GM12873 (cell line): ENCODE measurements around the gene PSMB5.

Source experiments
- TF ChIP-seq, protein P1 (sequence below): IDR thresholded peaks from 2 replicates; pipeline ENCODE4 v1.5.1; 2012; ENCODE audit warnings: low read depth, mild to moderate bottlenecking, moderate library complexity, low read length, control low read depth; ENCODE audit not compliant: insufficient read depth; ENCODE audit errors: missing control alignments

PSMB5 gene

GRCh38 chr14:23071921-23072539 lies 37.3 kb upstream of the PSMB5 start:
- TF ChIP-seq, protein P1, sequence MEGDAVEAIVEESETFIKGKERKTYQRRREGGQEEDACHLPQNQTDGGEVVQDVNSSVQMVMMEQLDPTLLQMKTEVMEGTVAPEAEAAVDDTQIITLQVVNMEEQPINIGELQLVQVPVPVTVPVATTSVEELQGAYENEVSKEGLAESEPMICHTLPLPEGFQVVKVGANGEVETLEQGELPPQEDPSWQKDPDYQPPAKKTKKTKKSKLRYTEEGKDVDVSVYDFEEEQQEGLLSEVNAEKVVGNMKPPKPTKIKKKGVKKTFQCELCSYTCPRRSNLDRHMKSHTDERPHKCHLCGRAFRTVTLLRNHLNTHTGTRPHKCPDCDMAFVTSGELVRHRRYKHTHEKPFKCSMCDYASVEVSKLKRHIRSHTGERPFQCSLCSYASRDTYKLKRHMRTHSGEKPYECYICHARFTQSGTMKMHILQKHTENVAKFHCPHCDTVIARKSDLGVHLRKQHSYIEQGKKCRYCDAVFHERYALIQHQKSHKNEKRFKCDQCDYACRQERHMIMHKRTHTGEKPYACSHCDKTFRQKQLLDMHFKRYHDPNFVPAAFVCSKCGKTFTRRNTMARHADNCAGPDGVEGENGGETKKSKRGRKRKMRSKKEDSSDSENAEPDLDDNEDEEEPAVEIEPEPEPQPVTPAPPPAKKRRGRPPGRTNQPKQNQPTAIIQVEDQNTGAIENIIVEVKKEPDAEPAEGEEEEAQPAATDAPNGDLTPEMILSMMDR = no peak

GRCh38 chr14:23071244-23071920 lies 36.7 kb upstream of the PSMB5 start:
- TF ChIP-seq, protein P1 = no peak

- TF ChIP-seq, protein P1 = no peak
Measured at GRCh38 chr14:23070262-23071129, 35.8 kb upstream of the PSMB5 start.

DNA sequence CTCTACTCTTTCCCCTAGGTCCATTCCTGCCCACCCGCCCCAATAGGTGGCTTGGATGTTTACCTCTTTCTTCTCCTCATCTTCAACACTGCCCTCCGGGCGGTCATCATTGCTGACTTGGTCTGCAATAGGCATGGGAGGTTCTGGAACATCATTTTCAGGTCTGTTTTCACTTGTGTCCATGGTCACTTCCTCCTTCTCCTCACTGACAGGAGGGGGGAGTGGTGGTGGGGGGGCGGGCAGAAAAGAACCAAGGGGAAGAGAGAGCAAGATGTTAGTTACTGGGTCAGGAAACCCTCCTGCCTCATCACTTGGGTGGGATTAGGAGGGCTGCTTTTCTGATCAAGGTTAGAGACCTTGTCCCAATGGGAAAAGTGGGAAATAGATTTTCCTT lies 34.7 kb upstream of the PSMB5 start:
- TF ChIP-seq, protein P1 = no peak

DNA sequence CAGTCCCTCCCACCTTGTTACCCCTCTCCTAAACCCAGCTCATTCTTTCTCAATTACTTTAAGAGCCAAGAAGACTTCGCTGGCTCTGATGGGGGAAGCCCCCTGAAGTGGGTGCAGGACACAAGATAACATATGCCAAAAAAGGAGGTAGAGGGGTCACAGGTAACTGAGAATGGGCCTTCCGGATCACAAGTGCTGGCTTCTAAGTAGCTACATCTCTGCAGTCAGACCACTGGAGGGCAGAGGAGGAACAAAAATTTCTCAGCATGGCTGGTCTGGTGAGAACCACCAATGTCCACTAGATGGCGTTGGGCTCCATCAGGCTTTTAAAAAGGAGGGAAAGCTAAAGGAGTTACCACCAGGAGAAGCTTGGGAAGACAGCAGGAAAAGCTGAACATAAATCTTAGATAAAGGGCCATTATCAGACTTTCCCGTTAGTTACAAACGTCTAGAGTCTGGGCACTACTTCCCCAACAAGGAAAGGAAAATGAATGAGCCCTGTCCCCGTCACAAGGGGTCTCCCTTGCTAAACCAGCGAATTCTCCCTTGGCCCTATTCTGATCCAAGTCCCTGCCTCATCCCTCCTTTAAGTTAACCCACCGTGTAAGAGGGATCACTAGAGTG lies 34.2 kb upstream of the PSMB5 start:
- TF ChIP-seq, protein P1 = peak; percentile 97

DNA sequence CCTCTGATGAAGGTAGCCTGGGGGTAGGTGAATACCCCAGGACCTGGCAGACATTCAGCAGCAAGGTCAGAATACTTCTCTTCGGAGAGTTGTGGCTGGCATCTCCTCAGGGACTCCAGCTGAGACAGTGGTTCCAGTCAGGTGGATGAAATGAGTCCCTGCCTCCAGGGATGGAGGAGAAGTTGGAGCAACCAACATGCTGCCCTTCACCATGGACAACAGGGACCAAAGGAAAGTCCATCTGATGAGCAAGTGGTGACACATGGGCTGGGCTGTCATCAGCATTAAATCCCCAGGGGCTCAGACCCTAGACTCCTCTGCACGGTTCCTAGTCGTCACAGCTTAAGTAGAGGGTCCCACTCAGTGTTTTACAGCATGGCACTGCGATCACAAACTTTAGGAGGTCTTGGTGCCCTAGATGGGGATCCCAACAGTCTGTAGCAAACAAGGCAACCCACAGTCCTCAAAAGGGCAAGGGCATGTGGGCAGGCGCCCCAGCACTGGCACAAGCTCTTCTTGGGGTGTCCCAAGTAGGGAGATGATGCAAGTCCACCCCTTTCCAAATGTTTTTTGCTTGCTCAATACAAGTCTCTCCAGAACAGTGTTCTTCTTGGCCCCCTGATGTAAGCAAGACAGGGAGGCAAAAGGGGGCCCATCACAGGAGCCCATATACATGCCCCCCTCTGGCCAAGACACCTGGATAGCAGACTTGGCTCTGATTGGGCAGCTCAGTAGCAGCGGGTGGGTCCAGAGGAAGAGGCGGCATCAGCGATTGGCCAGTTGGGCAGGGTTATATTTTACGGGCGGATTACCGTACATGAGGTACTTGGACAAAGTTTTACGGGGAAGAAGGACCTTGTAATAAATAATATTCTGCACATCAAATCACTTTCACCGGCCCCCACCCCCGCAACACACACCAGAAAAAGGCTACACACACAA lies 33.4 kb upstream of the PSMB5 start:
- TF ChIP-seq, protein P1 = no peak
